PFSK-1 (cell line): ENCODE measurements around the gene CPLX1.

Source experiments
- POLR2AphosphoS5 ChIP-seq: IDR thresholded peaks from 2 replicates; pipeline ENCODE4 v1.6.1; 2012; ENCODE audit warnings: low read depth, mild to moderate bottlenecking, control low read depth, low read length, moderate library complexity
- REST ChIP-seq, 2 experiments: IDR thresholded peaks; 2 replicates each; pipeline versions ENCODE4 v1.6.1 to v1.8.0; 2011 to 2012; ENCODE audit warnings: low read depth in 2 of 2, low read length in 2 of 2, control low read depth in 1 of 2, inconsistent platforms in 1 of 2, mild to moderate bottlenecking in 1 of 2, moderate library complexity in 1 of 2; ENCODE audit not compliant: insufficient read depth in 1 of 2
- TAF1 ChIP-seq: IDR thresholded peaks from 2 replicates; pipeline ENCODE4 v1.6.1; 2012; ENCODE audit warnings: low read length, control low read depth, borderline replicate concordance; ENCODE audit not compliant: insufficient read depth

- no peak for TF ChIP-seq POLR2AphosphoS5
- TF ChIP-seq REST (IDR thresholded peaks at IDR 0.05; ENCODE audit: insufficient read depth in 1 of 2, low read depth in 2 of 2, low read length in 2 of 2) = no peak
- TF ChIP-seq TAF1 = no peak
Observed at GRCh38 chr4:761739-762138, 64.2 kb downstream of the CPLX1 start.
